Measurements from ENCODE around the gene ISCU. TPM values are rescaled to one million over a fixed set of nuclear protein-coding genes. Genes with fewer than 3 reads are reported as not detected.
"Not testable (repeated sequence)": the region's sequence is repeated elsewhere in the genome, so short reads cannot be mapped to it uniquely, and the experiment has no call there.

The ISCU gene
- total RNA-seq, 1 donor from 2014 or later = 484 TPM

- no peak for DNase-seq
- ATAC-seq (ENCODE audit: poor library complexity) = no peak
Measured at GRCh38 chr12:108531929-108532848, 30.2 kb upstream of the ISCU start.

DNA sequence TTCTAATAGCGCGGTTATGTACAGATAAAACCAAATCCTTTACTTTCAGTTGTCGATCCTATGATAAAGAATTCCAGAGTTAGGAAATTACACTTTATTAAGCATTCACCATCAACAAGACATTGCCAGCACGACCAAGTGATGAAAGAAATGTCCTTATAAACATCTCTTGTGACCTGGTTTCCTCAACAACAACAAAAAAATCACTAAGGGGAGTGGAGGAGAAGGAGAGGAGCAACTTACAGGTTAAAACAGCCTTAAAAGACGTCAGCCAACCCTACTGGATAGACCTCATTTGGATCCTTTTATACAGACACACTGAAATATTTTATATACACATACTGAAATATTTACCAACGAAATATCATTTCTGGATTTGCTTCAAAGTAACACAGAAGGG lies 24.2 kb upstream of the ISCU start:
- intact Hi-C loops (cut with DNase I) = no loop called here
- DNase-seq = no peak
- no peak for ATAC-seq (ENCODE audit: poor library complexity)

More at GRCh38 chr12:108531929-108532848, 30.2 kb upstream of the ISCU start:
- intact Hi-C loops (cut with DNase I) = no loop called here

DNA sequence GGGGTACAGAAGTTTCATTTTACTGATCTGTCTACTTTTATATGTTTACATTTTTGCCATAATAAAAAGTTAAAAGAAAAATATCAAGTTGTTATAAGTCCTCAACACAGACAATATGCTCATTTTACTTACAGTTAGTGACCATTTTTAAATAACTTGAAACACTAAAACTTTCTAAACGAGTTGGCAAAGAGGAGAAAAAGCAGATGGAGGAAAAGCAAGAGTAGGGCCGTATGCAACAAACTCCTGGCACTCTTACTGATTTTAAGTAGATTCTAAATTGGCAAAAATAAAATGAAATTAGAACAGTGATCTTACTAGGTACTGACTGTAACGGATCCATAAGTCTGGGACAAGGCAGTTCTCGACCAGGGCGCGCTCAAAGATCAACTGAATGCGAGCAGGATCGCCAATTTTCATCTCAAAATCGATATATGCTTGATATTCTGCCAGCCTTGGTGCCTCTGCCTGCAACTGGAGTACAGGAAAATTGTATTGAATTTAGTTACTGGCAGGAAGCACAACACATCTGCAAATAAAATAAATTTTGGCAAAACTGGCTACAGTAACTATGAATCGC lies 23.7 kb upstream of the ISCU start:
- intact Hi-C loops (cut with DNase I) = no loop called here
- ATAC-seq (ENCODE audit: poor library complexity) (no peak), DNase-seq (no peak)

DNA sequence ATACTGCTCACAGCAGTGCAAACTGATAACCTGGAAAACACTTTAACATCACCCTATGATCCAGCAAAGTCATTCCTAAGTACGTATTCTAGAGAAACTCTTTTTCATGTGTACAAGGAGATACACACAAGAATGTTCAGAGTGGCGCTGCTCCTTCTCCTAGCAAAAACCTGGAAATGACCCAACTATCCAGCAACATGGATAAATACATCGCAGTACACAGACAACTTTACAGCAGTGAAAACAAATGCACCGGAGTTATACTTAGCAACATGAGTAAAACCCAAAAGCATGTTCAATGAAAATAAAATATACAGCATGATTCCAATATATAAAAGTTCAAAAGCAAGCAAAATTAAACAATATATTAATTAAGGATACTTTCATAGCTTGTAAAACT lies 20.1 kb upstream of the ISCU start:
- intact Hi-C loops (cut with DNase I) = no loop called here
- ATAC-seq (ENCODE audit: poor library complexity) = peak; percentile 57

GRCh38 chr12:108543652-108544051 lies 18.7 kb upstream of the ISCU start:
- DNase-seq = no peak
- ATAC-seq (ENCODE audit: poor library complexity) = no peak
- intact Hi-C loops (cut with DNase I) = no loop called here

More for the DNA sequence above, 20.1 kb upstream of the ISCU start:
- no peak for DNase-seq

DNA sequence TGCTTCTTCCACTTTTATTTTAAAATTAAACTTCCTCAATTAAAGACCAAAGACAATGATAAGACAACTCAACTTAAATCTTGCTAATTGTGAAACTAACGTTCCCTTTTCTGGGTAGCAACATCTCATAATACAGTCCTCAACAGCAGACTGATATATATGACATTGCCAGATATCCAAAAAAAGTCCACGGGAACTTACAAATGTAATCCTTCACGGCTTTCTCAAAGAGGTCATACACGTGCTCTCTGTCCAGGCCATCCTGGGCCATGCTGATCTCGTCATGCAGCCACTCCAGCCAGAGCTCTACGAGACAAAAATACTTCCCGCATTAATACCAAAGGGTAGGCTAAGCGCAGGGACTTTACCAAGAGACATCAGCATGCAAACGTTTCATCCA lies 14.7 kb upstream of the ISCU start:
- ATAC-seq (ENCODE audit: poor library complexity) = peak; percentile 69
- no peak for DNase-seq
- intact Hi-C loops (cut with DNase I) = no loop called here

DNA sequence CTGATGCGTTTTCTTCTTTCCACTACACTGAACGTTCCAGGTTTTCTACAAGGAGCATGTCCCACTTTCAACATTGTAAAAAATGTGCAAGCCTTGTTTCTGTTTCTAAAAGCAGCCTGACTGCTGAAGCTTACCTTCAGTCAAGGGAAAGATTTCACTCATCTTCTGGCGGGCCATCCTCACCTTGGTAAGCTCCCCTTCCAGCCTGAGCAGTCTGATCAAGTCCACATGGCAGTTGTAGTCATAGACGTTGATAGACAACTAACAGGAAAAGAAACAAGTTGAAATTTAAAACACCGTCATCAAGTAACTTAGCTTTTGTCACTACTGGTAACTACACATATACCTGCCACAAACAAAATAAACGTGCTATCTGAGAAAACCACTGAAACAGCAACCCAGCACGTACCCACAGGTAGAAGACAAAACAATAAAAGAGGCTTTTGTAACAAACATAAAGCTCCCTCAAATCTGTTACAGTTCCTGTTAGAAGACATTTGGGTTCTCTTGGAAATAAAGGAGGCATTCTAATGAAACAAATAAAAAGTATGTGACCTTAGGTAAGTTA lies 13.4 kb upstream of the ISCU start:
- ATAC-seq (ENCODE audit: poor library complexity) (no peak), DNase-seq (no peak)
- intact Hi-C loops (cut with DNase I) = no loop called here

GRCh38 chr12:108551535-108551934 lies 10.9 kb upstream of the ISCU start:
- ATAC-seq (ENCODE audit: poor library complexity) (no peak), DNase-seq (no peak)
- intact Hi-C loops (cut with DNase I) = no loop called here

GRCh38 chr12:108553799-108554198 lies 8.6 kb upstream of the ISCU start:
- no peak for DNase-seq

DNA sequence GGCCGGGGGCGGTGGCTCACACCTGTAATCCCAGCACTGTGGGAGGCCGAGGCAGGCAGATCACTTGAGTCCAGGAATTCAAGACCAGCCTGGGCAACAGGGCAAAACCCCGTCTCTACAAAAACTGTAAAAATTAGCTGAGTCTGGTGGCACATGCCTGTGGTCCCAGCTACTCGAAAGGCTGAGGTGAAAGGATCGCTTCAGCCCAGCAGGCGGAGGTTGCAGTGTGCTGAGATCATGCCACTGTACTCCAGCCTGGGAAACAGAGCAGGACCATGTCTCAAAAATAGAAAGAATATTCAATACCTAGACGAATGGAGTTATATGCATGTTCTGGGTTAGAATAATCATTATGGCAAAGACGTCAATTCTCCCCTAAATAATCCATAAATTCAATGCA lies 7.0 kb upstream of the ISCU start:
- ATAC-seq (ENCODE audit: poor library complexity); intact Hi-C loops (cut with DNase I); DNase-seq: not testable (repeated sequence)

More at GRCh38 chr12:108553799-108554198, 8.6 kb upstream of the ISCU start:
- ATAC-seq (ENCODE audit: poor library complexity) = no peak
- intact Hi-C loops (cut with DNase I) = no loop called here

DNA sequence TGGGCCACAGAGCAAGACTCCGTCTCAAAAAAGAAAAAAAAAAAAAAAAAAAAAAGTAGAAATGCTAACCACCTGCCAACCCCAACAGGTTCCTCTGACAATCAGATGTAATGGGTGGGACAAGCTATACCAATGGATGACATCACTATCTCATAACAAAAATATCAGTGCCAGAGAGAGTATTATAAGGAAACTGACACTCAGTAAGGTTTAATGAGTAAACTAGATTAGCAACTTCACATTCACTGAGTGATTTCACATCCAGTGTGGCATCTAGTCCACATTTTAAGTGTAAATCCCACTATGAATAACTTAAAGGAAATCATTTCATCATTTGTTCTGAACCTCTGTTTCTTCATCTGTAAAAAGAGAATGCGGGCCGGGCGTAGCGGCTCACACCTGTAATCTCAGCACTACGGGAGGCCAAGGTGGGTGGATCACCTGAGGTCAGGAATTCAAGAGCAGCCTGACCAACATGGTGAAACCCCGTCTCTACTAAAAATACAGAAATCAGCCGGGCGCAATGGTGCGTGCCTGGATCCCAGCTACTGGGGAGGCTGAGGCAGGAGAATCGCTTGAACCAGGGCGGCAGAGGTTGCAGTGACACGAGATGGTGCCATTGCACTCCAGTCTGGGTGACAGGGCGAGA lies 3.3 kb upstream of the ISCU start:
- no peak for DNase-seq
- intact Hi-C loops (cut with DNase I) = no loop called here
- no peak for ATAC-seq (ENCODE audit: poor library complexity)

GRCh38 chr12:108559748-108560147 lies 2.6 kb upstream of the ISCU start:
- no peak for ATAC-seq (ENCODE audit: poor library complexity)
- no peak for DNase-seq
- intact Hi-C loops (cut with DNase I) = loop anchor here (5.0 to 10.0 kb wide), 3 partner anchors 243 to 533 kb away; partner anchors contain the start of gene ALKBH2

DNA sequence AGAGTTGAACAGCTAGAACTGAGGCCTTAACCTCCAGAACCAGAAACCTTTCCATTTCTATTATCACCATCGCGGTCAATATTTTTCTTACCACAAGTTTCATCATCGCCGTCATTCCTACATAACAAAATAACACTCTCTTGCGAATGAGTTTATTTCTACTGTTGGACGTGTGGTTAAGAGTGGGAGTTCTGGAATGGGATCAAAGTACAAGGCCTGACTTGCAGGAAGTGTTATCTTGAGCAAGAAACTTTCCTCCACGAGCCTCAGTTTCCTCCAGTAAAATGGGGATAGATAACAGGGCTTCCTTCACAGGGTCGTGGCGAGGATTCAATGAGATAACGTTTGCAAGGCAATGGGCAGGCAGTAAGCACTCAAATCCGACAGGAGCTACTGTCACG lies 2.1 kb upstream of the ISCU start:
- no peak for DNase-seq
- intact Hi-C loops (cut with DNase I) = loop anchor here (5.0 to 10.0 kb wide), 3 partner anchors 242 to 532 kb away; partner anchors contain the start of gene ALKBH2
- no peak for ATAC-seq (ENCODE audit: poor library complexity)

- DNase-seq = peak; percentile 91
- intact Hi-C loops (cut with DNase I) = loop anchor here (5.0 to 10.0 kb wide), 3 partner anchors 241 to 531 kb away; partner anchors contain the start of gene ALKBH2
- peak; percentile 76 for ATAC-seq (ENCODE audit: poor library complexity)
Measured at GRCh38 chr12:108560752-108561719, 1.4 kb upstream of the ISCU start, which contains the start of gene SART3. TSS of gene SART3 (minus strand) at chr12:108561173. CDS start at chr12:108561154, 19 bp downstream.

- no peak for DNase-seq
- intact Hi-C loops (cut with DNase I) = loop anchor here (2.0 to 10.0 kb wide), 4 partner anchors 240 to 530 kb away; partner anchors contain the start of genes ALKBH2 and SSH1
- ATAC-seq (ENCODE audit: poor library complexity) = no peak
Measured at GRCh38 chr12:108561852-108562347, 496 bp upstream of the ISCU start.

DNA sequence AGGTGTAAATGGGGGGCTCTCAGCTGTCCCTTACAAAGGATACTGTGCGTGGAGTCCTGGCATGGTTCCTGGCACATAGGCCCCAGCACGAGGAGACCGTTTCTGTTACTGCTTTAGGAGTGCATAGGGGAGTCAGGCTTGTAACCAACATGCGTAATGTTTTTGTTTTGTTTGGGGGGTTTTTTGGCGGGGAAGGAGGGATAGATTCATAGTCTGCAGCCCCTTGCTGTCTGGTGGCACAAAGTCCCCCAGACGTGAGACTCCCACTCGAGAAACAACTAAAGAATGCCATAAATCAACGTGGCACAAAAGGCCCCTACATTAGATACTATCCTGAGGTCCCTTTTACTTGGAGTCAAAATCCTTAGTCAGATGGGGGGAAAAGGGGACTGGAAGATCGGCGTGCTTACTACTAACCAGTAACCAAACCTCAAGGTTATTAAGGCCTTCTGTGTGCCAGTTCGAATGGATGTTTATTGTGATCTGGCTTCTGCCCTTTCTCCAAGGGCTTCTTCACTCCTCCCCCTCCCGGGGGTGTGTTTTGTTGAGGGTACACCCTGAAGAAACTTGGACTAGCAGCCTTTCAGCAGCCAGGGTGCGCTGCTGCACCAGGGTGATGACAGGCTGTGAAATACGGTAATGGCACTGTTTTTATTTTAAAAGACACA lies 874 bp downstream of the ISCU start:
- intact Hi-C loops (cut with DNase I) = loop anchor here (2.0 to 10.0 kb wide), 4 partner anchors 239 to 529 kb away; partner anchors contain the start of genes ALKBH2 and SSH1
- DNase-seq (peak; percentile 89), ATAC-seq (ENCODE audit: poor library complexity) (peak; percentile 54)

- intact Hi-C loops (cut with DNase I) = loop anchor here (2.0 to 10.0 kb wide), 5 partner anchors 55 to 529 kb away; partner anchors contain the start of genes ALKBH2 and SSH1
- ATAC-seq (ENCODE audit: poor library complexity) = no peak
Measured at GRCh38 chr12:108563804-108564151, 1.4 kb downstream of the ISCU start.

More at GRCh38 chr12:108563804-108564151, 1.4 kb downstream of the ISCU start:
- DNase-seq = no peak

Data from Right ventricle myocardium superior (tissue), 1 donor.